SK-N-MC (cell line): Measurements from ENCODE around the gene FEM1A.
A peak's percentile ranks its signal among the peaks of the same experiment; 100 is the strongest.
"Not testable (repeated sequence)": the region's sequence is repeated elsewhere in the genome, so short reads cannot be mapped to it uniquely, and the experiment has no call there.

Source experiments
- DNase-seq: peaks from one replicate; pipeline ENCODE4 v3.0.0-alpha.2; 2011; ENCODE audit warnings: low read depth, low spot score
- H3K27ac ChIP-seq: fragments of 200-600 bp; sonication (generic); 2 replicates; pipeline ENCODE4 v1.5.1; 2016; ENCODE audit warnings: mixed run types
- H3K36me3 ChIP-seq: fragments of 200-600 bp; sonication (generic); 2 replicates; pipeline ENCODE4 v1.6.1; 2017; ENCODE audit warnings: antibody characterized with exemption, low read length, mixed read lengths; ENCODE audit not compliant: insufficient read depth
- H3K4me3 ChIP-seq: fragments of 200-600 bp; sonication (generic); 2 replicates; pipeline ENCODE4 v1.5.1; 2016
- H3K9ac ChIP-seq: fragments of 200-600 bp; sonication (generic); 2 replicates; pipeline ENCODE4 v1.8.0; 2017; ENCODE audit warnings: mixed run types, mixed read lengths; ENCODE audit not compliant: insufficient read length
- H3K9me3 ChIP-seq: fragments of 200-600 bp; sonication (generic); 2 replicates; pipeline ENCODE4 v1.6.1; 2017; ENCODE audit warnings: low read depth, mild to moderate bottlenecking, antibody characterized with exemption, low read length, moderate library complexity, mixed read lengths
- EZH2 ChIP-seq: fragments of 200-600 bp; sonication (generic); IDR thresholded peaks from one replicate; pipeline ENCODE4 v1.6.1; 2017; ENCODE audit warnings: antibody characterized with exemption
- FOXP2 ChIP-seq: optimal IDR thresholded peaks from 2 replicates; pipeline ENCODE3; 2011; ENCODE audit warnings: mild to moderate bottlenecking, moderate library complexity; ENCODE audit not compliant: insufficient read depth; ENCODE audit errors: extremely low read length, control extremely low read depth
- POLR2AphosphoS5 ChIP-seq: IDR thresholded peaks from 2 replicates; pipeline ENCODE4 v1.6.1; 2012; ENCODE audit warnings: mild to moderate bottlenecking, low read depth, low read length, borderline replicate concordance

The FEM1A gene

GRCh38 chr19:4764393-4764660 is 27.2 kb upstream of the FEM1A start:
- DNase-seq, result no peak
- Histone ChIP-seq H3K4me3 (no peak overlapping the region), H3K27ac (no peak overlapping the region), H3K9me3 (no peaks in the 10 kb centered on the region), H3K36me3 (no peaks in the 10 kb centered on the region), H3K9ac (no peak overlapping the region)
- TF ChIP-seq FOXP2, result no peak
- no peak for TF ChIP-seq EZH2
- TF ChIP-seq POLR2AphosphoS5, result no peak

GRCh38 chr19:4768934-4769777 is 22.4 kb upstream of the FEM1A start:
- H3K36me3 ChIP-seq, result no peaks in the 10 kb centered on the region
- no peaks in the 10 kb centered on the region for H3K9me3 ChIP-seq
- H3K4me3 ChIP-seq, result no peak overlapping the region
- TF ChIP-seq POLR2AphosphoS5 (peak; percentile 52; the same call in 1 of the 2 replicates), FOXP2 (no peak), EZH2 (no peak)
- peak; percentile 89 for DNase-seq
- no peak overlapping the region for H3K9ac ChIP-seq
- no peak overlapping the region for H3K27ac ChIP-seq

DNA sequence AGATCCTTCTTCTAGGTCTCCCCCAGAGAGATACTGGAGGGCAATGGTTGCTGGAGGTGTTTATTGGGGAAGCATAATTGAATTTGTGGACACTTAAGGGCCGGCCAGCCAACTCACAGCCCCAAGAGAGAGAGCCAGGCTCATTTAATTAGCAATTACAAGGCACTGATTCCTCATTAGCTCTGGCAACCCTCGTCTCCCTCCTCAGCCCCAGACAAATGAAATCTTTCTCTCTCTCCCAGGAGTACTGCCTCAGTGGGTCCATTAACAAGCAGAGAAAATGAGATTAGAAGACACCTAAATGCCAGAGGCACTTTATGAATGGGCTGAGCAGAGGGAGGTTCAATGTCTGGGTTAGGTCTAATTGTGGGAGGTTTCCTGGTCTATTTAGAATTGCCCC is 19.0 kb upstream of the FEM1A start:
- H3K27ac ChIP-seq, result no peak overlapping the region

DNA sequence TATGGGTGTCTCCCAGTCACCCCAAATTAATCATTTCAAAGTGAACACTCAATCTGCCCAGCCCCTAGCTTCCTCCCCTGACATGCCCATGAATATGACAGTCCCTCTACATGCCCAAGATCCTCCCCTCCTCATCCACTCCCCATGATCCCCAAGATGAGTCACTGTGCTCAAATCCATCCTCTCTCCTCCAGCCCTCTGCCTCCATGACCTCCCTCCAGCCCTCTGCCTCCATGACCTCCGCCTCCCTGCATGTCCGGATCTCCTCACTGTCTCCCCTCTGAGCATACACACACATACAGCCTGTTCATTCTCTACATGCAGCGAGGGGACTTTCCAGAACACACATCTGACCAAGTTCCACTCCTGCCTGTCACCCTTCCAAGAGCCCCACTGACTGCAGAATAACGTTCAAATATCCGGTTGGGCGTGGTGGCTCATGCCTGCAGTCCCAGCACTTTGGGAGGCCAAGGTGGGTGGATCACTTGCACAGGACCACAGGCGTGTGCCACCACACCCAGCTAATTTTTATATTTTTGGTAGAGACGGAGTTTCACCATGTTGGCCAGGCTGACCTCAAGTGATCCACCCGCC is 18.4 kb upstream of the FEM1A start:
- Histone ChIP-seq H3K4me3 (no peak overlapping the region), H3K27ac (no peak overlapping the region), H3K9me3 (no peaks in the 10 kb centered on the region), H3K36me3 (no peaks in the 10 kb centered on the region), H3K9ac (no peak overlapping the region)
- no peak for TF ChIP-seq EZH2
- TF ChIP-seq POLR2AphosphoS5, result no peak
- TF ChIP-seq FOXP2, result no peak
- DNase-seq, result no peak

More for the DNA sequence above, 19.0 kb upstream of the FEM1A start:
- Histone ChIP-seq H3K4me3 (no peak overlapping the region), H3K9me3 (no peaks in the 10 kb centered on the region), H3K9ac (no peak overlapping the region), H3K36me3 (no peaks in the 10 kb centered on the region)
- no peak for DNase-seq
- no peak for TF ChIP-seq FOXP2
- no peak for TF ChIP-seq POLR2AphosphoS5
- no peak for TF ChIP-seq EZH2

DNA sequence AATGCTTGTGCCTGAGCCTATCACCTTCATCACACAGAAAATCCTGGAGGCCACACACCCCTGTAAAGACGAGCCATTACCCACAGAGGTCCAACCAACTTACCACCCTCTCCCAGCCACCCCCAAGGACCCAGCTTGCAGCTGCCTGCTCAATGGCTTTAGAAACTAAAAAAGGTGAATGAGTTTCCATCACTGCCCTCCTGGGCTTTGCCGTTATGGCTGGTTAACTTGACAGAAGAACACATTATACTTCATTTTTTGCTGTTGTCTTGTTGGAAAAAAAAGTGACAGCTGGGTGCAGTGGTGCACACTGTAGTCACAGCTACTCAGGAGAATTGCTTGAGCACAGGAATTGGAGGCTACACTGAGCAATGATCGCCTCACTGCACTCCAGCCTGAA is 17.4 kb upstream of the FEM1A start:
- no peak for DNase-seq
- TF ChIP-seq FOXP2 (no peak), EZH2 (no peak)
- Histone ChIP-seq H3K36me3 (no peaks in the 10 kb centered on the region), H3K27ac (no peak overlapping the region), H3K4me3 (no peak overlapping the region), H3K9me3 (no peaks in the 10 kb centered on the region), H3K9ac (no peak overlapping the region)

DNA sequence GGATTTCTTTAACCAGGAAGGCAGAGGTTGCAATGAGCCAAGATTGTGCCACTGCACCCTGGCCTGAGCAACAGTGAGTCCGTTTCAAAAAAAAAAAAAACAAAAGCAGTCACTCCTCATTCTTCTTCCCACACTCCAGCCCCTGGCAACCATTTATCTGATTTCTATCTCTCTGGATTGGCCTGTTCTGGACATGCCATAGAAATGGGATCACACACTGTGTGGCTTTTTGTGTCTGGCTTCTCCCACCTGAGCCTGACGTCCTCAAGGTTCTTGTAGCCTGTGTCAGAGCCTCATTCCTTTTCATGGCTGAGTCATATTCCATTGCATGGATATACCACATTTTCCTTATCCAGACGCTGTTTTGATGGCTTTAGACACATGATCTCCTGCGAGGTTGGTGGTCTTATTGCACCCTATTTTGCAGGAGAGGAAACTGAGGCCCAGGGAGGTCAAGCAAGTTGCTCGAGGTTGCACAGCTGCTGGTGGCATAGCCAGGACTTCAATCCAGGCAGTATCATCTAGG is 15.8 kb upstream of the FEM1A start:
- Histone ChIP-seq H3K9me3 (no peaks in the 10 kb centered on the region), H3K9ac (no peak overlapping the region), H3K4me3 (no peak overlapping the region), H3K36me3 (no peaks in the 10 kb centered on the region), H3K27ac (no peak overlapping the region)
- no peak for DNase-seq
- no peak for TF ChIP-seq EZH2
- TF ChIP-seq POLR2AphosphoS5, result no peak
- TF ChIP-seq FOXP2, result no peak

GRCh38 chr19:4776436-4777211 is 14.9 kb upstream of the FEM1A start:
- H3K4me3 ChIP-seq, result no peak overlapping the region
- no peaks in the 10 kb centered on the region for H3K9me3 ChIP-seq
- no peaks in the 10 kb centered on the region for H3K36me3 ChIP-seq
- H3K9ac ChIP-seq, result no peak overlapping the region
- H3K27ac ChIP-seq, result no peak overlapping the region
- TF ChIP-seq POLR2AphosphoS5, result no peak
- TF ChIP-seq EZH2, result no peak
- TF ChIP-seq FOXP2, result no peak
- no peak for DNase-seq

GRCh38 chr19:4778124-4778523 is 13.4 kb upstream of the FEM1A start:
- H3K4me3 ChIP-seq, H3K9me3 ChIP-seq, H3K9ac ChIP-seq, DNase-seq, H3K27ac ChIP-seq, H3K36me3 ChIP-seq: not testable (repeated sequence)

DNA sequence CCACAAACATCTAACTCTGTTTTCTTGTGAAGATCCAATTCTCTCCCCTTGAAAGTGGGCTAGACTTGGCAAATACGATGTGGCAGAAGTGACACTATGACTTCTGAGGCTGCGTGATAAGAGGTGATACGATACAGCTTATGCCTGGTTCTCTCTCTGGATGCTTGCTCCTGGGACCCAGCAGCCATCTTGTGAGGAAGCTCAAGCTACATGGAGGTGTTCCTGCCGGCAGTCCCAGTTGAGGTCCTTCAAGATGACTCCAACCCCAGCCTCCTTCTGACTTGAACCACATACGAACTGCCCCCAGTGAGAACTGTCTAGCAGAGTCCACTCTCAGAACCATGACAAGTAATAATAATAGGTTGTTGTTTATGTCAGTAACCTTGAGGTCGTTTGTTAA is 10.7 kb upstream of the FEM1A start:
- H3K9ac ChIP-seq, result no peak overlapping the region
- no peaks in the 10 kb centered on the region for H3K9me3 ChIP-seq
- no peak for DNase-seq
- H3K4me3 ChIP-seq, result no peak overlapping the region
- no peak for TF ChIP-seq EZH2
- no peak for TF ChIP-seq POLR2AphosphoS5
- no peak for TF ChIP-seq FOXP2
- H3K36me3 ChIP-seq, result no peaks in the 10 kb centered on the region
- H3K27ac ChIP-seq, result no peak overlapping the region
